ENCODE data around the gene GCNT3. TPM values are rescaled to one million over a fixed set of nuclear protein-coding genes. Genes with fewer than 3 reads are reported as not detected.

Gene GCNT3
- total and polyA plus RNA-seq, 2 of the 8 experiments (the other 6 are each of a cell fraction or from before 2014, with no cell fraction given): not detected

DNA sequence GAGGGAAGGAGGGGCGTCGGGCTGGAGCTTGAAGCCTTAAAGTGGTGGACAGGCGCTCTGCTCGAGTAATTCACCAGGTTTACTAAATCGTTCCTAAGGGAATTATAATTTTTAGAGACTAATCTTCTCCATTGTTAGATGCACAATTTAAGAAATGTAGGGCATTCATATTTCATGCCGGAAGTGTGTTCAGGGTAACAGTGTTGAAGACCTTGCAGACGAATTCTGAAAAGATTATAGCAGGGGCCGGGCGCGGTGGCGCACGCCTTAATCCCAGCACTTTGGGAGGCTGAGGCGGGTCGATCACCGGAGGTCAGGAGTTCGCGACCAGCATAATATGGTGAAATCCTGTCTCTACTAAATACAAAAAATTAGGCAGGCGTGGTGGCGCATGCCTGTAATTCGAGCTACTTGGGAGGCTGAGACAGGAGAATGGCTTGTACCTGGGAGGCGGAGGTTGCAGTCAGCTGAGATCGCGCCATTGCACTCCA, 46.1 kb downstream of the GCNT3 start:
- Histone ChIP-seq H2AK5ac (ENCODE audit: low read depth, low read length) (no peak overlapping the region), H3K14ac (ENCODE audit: insufficient read length) (no peak overlapping the region), H3K4me1 (replicated peaks in 1 of 4; ENCODE audit: control insufficient read depth in 3 of 4, insufficient read depth in 4 of 4, low read length in 3 of 4) (peaks cover 0 to 7% (median 0%) of the 10 kb centered on the region in 4 experiments; a peak in 1 of 7 replicates), H4K5ac (ENCODE audit: insufficient read length, low read depth, low read length) (no peak overlapping the region), H4K91ac (replicated peaks; ENCODE audit: insufficient read length, low read length) (no peak overlapping the region), H2AFZ (ENCODE audit: low read length) (no peak overlapping the region), H3K27ac (ENCODE audit: low read depth, low read length) (no peak overlapping the region), H2BK15ac (ENCODE audit: low read length) (no peak overlapping the region), H3K4me2 (ENCODE audit: insufficient read depth in 1 of 2, low read depth in 2 of 2, low read length in 2 of 2) (no peak overlapping the region; a peak in 1 of 4 replicates), H3K9me3 (ENCODE audit: insufficient read depth in 2 of 2, low read depth in 1 of 2, low read length in 1 of 2) (no peaks in the 10 kb centered on the region), H2BK20ac (ENCODE audit: low read length) (no peak overlapping the region), H3K4ac (replicated peaks; ENCODE audit: insufficient read length, low read depth, low read length) (no peak overlapping the region), H3K27me3 (replicated peaks in 1 of 4; ENCODE audit: control insufficient read depth in 3 of 4, extremely low read depth in 1 of 4, insufficient read depth in 3 of 4, low read length in 3 of 4) (no peaks in the 10 kb centered on the region), H3K56ac (replicated peaks; ENCODE audit: insufficient read length, low read depth, low read length) (no peak overlapping the region), H2BK5ac (ENCODE audit: low read depth, low read length) (no peak overlapping the region), H3K9ac (replicated peaks in 1 of 4; ENCODE audit: extremely low read depth in 1 of 4, low read depth in 3 of 4, low read length in 3 of 4) (no peak overlapping the region), H3K79me1 (ENCODE audit: low read depth, low read length) (peaks cover 17% of the 10 kb centered on the region), H3K18ac (ENCODE audit: extremely low read depth, low read length) (no peak overlapping the region), H3K36me3 (ENCODE audit: control insufficient read depth in 2 of 4, insufficient read depth in 4 of 4, low read length in 3 of 4) (peaks cover 0 to 33% (median 6%) of the 10 kb centered on the region in 4 experiments; a peak in 4 of 8 replicates), H2BK120ac (replicated peaks; ENCODE audit: low read depth, low read length) (no peak overlapping the region), H3K4me3 (ENCODE audit: extremely low read depth in 1 of 4, insufficient read depth in 2 of 4, low read depth in 3 of 4, low read length in 4 of 4) (peak overlapping the region; percentile 84 to 95 (median 90); a peak in 5 of 8 replicates), H3K23me2 (ENCODE audit: low read depth, low read length) (peaks cover 5% of the 10 kb centered on the region), H3K23ac (ENCODE audit: insufficient read length) (no peak overlapping the region), H4K20me1 (replicated peaks in 1 of 2; ENCODE audit: control insufficient read depth in 1 of 2, insufficient read depth in 2 of 2, low read length in 2 of 2) (peaks cover 2 to 3% of the 10 kb centered on the region in 2 experiments), H2BK12ac (ENCODE audit: low read depth, low read length) (no peak overlapping the region), H4K8ac (ENCODE audit: extremely low read depth, insufficient read depth, low read length) (no peak overlapping the region), H3K79me2 (ENCODE audit: control insufficient read depth in 1 of 2, insufficient read depth in 2 of 2, low read length in 2 of 2) (peaks cover 22 to 43% of the 10 kb centered on the region in 2 experiments)
- ChIA-PET CTCF (ENCODE audit: partially characterized antibody) (interaction anchor here (0.9 to 1.2 kb wide), 3 partner anchors 9 to 125 kb away, joined by 3 to 10 read pairs (median 4); no protein-coding TSS in a partner anchor), POLR2A (ENCODE audit: partially characterized antibody) (interaction anchor here (0.7 to 1.8 kb wide), 9 partner anchors 11 to 332 kb away, joined by 3 to 9 read pairs (median 4); partner anchors contain the start of gene BNIP2)
- 71% methylated on average over 21 of the region's 23 CpGs; no CpG with 5 or more reads in 1 of the 2 experiments for WGBS, 2 experiments (ENCODE audit: extremely low coverage in 1 of 2, insufficient coverage in 1 of 2, insufficient read length in 1 of 2, insufficient replicate concordance in 2 of 2, low coverage in 1 of 2, low lambda C conversion rate in 2 of 2, missing lambda C conversion rate in 1 of 2)
- FAIRE-seq: no peak
- peak in 1 of 2 experiments; percentile 48 for DNase-seq (ENCODE audit: low read depth in 1 of 2, low spot score in 2 of 2)
- TF ChIP-seq POLR2AphosphoS5 (IDR thresholded peaks at IDR 0.05; ENCODE audit: low read depth, low read length) (no peak), JUN (IDR thresholded peaks at IDR 0.05; ENCODE audit: low read depth, low read length) (no peak), POU5F1 (IDR thresholded peaks at IDR 0.05; ENCODE audit: low read depth, low read length) (no peak), HDAC2 (IDR thresholded peaks at IDR 0.05; ENCODE audit: borderline replicate concordance in 1 of 2, low read depth in 2 of 2, low read length in 2 of 2) (no peak), BACH1 (IDR thresholded peaks at IDR 0.05; ENCODE audit: low read length) (no peak), NANOG (IDR thresholded peaks at IDR 0.05; ENCODE audit: insufficient read depth, low read depth, low read length, poor library complexity, severe bottlenecking) (no peak), RNF2 (IDR thresholded peaks at IDR 0.05; ENCODE audit: borderline replicate concordance, low read depth, low read length, missing control alignments, poor library complexity, severe bottlenecking) (no peak), SIRT6 (IDR thresholded peaks at IDR 0.05; ENCODE audit: low read length) (no peak), JUND (IDR thresholded peaks at IDR 0.05; ENCODE audit: low read length) (no peak)
- TF ChIP-seq, protein P1, sequence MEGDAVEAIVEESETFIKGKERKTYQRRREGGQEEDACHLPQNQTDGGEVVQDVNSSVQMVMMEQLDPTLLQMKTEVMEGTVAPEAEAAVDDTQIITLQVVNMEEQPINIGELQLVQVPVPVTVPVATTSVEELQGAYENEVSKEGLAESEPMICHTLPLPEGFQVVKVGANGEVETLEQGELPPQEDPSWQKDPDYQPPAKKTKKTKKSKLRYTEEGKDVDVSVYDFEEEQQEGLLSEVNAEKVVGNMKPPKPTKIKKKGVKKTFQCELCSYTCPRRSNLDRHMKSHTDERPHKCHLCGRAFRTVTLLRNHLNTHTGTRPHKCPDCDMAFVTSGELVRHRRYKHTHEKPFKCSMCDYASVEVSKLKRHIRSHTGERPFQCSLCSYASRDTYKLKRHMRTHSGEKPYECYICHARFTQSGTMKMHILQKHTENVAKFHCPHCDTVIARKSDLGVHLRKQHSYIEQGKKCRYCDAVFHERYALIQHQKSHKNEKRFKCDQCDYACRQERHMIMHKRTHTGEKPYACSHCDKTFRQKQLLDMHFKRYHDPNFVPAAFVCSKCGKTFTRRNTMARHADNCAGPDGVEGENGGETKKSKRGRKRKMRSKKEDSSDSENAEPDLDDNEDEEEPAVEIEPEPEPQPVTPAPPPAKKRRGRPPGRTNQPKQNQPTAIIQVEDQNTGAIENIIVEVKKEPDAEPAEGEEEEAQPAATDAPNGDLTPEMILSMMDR (IDR thresholded peaks at IDR 0.05; ENCODE audit: control extremely low read depth in 1 of 3, insufficient read depth in 1 of 3, low read depth in 1 of 3, low read length in 3 of 3): no peak
